ENCODE measurements around the gene HOXC12. TPM values are rescaled to one million over a fixed set of nuclear protein-coding genes. Genes with fewer than 3 reads are reported as not detected.
A peak's percentile ranks its signal among the peaks of the same experiment; 100 is the strongest.

The HOXC12 gene
- total and polyA plus RNA-seq, 2 of the 8 experiments (the other 6 are each of a cell fraction or from before 2014, with no cell fraction given): not detected

- CTCF ChIA-PET (ENCODE audit: partially characterized antibody): interaction anchor here (0.6 to 11.3 kb wide), 13 partner anchors 10 to 210 kb away, joined by 3 to 154 read pairs (median 6); partner anchors contain the start of genes HOXC10, HOXC5 and HOXC8
- H3K4me3 ChIP-seq (ENCODE audit: extremely low read depth in 1 of 4, insufficient read depth in 2 of 4, low read depth in 3 of 4, low read length in 4 of 4): no peak overlapping the region
- TF ChIP-seq CBX8 (IDR thresholded peaks at IDR 0.05; ENCODE audit: borderline replicate concordance, low read depth, low read length): 0 out of 2 replicates have a peak, but pooled peaks have one; percentile 24
- no peak for TF ChIP-seq ATF2 (IDR thresholded peaks at IDR 0.05; ENCODE audit: low read length)
- TF ChIP-seq KDM1A (IDR thresholded peaks at IDR 0.05; ENCODE audit: borderline replicate concordance, low read length): no peak
- TF ChIP-seq POU5F1 (IDR thresholded peaks at IDR 0.05; ENCODE audit: low read depth, low read length): no peak
- no peak for TF ChIP-seq PHF8 (conservative IDR thresholded peaks at IDR 0.05; ENCODE audit: low read depth, low read length)
- no peak for TF ChIP-seq YY1 (IDR thresholded peaks at IDR 0.05; ENCODE audit: low read depth, low read length)
- TF ChIP-seq MAFK (IDR thresholded peaks at IDR 0.05; ENCODE audit: low read depth, low read length): no peak
- TF ChIP-seq EZH2 (IDR thresholded peaks at IDR 0.05; ENCODE audit: low read depth, low read length, severe bottlenecking): peak; percentile 54
- peak; percentile 92 for TF ChIP-seq RNF2 (IDR thresholded peaks at IDR 0.05; ENCODE audit: borderline replicate concordance, low read depth, low read length, missing control alignments, poor library complexity, severe bottlenecking)
Measured at GRCh38 chr12:53998110-53998899, 43.6 kb downstream of the HOXC12 start.

More at GRCh38 chr12:53998110-53998899, 43.6 kb downstream of the HOXC12 start:
- Histone ChIP-seq H4K8ac (ENCODE audit: extremely low read depth, insufficient read depth, low read length) (no peak overlapping the region), H3K14ac (ENCODE audit: insufficient read length) (no peak overlapping the region), H2BK5ac (ENCODE audit: low read depth, low read length) (no peak overlapping the region), H3K18ac (ENCODE audit: extremely low read depth, low read length) (no peak overlapping the region), H4K91ac (replicated peaks; ENCODE audit: insufficient read length, low read length) (no peak overlapping the region), H3K79me1 (ENCODE audit: low read depth, low read length) (no peaks in the 10 kb centered on the region), H2BK20ac (ENCODE audit: low read length) (no peak overlapping the region), H3K27me3 (replicated peaks in 1 of 4; ENCODE audit: control insufficient read depth in 3 of 4, extremely low read depth in 1 of 4, insufficient read depth in 3 of 4, low read length in 3 of 4) (peaks cover 98 to 100% (median 100%) of the 10 kb centered on the region in 4 experiments), H2BK15ac (ENCODE audit: low read length) (no peak overlapping the region), H3K56ac (replicated peaks; ENCODE audit: insufficient read length, low read depth, low read length) (no peak overlapping the region), H3K79me2 (ENCODE audit: control insufficient read depth in 1 of 2, insufficient read depth in 2 of 2, low read length in 2 of 2) (no peaks in the 10 kb centered on the region), H2AK5ac (ENCODE audit: low read depth, low read length) (no peak overlapping the region), H3K4me2 (ENCODE audit: insufficient read depth in 1 of 2, low read depth in 2 of 2, low read length in 2 of 2) (no peak overlapping the region), H4K5ac (ENCODE audit: insufficient read length, low read depth, low read length) (no peak overlapping the region), H2BK120ac (replicated peaks; ENCODE audit: low read depth, low read length) (no peak overlapping the region), H4K20me1 (replicated peaks in 1 of 2; ENCODE audit: control insufficient read depth in 1 of 2, insufficient read depth in 2 of 2, low read length in 2 of 2) (peaks cover 22 to 23% of the 10 kb centered on the region in 2 experiments), H3K9me3 (ENCODE audit: insufficient read depth in 2 of 2, low read depth in 1 of 2, low read length in 1 of 2) (peaks cover 0 to 4% of the 10 kb centered on the region in 2 experiments; a peak in 1 of 4 replicates), H3K4me1 (replicated peaks in 1 of 4; ENCODE audit: control insufficient read depth in 3 of 4, insufficient read depth in 4 of 4, low read length in 3 of 4) (peaks cover 0 to 17% (median 8%) of the 10 kb centered on the region in 4 experiments; a peak in 5 of 7 replicates), H3K23me2 (ENCODE audit: low read depth, low read length) (peaks cover 4% of the 10 kb centered on the region; the same call in 1 of the 2 replicates), H3K23ac (ENCODE audit: insufficient read length) (no peak overlapping the region), H2AFZ (ENCODE audit: low read length) (no peak overlapping the region), H3K27ac (ENCODE audit: low read depth, low read length) (no peak overlapping the region), H3K9ac (replicated peaks in 1 of 4; ENCODE audit: extremely low read depth in 1 of 4, low read depth in 3 of 4, low read length in 3 of 4) (no peak overlapping the region), H2BK12ac (ENCODE audit: low read depth, low read length) (no peak overlapping the region), H3K4ac (replicated peaks; ENCODE audit: insufficient read length, low read depth, low read length) (no peak overlapping the region), H3K36me3 (ENCODE audit: control insufficient read depth in 2 of 4, insufficient read depth in 4 of 4, low read length in 3 of 4) (peaks cover 0 to 20% (median 0%) of the 10 kb centered on the region in 4 experiments; a peak in 1 of 8 replicates)
- no peak for FAIRE-seq
- DNase-seq (ENCODE audit: low read depth in 1 of 2, low spot score in 2 of 2): no peak
- POLR2A ChIA-PET (ENCODE audit: partially characterized antibody): interaction anchor here (1.2 kb wide), 2 partner anchors 10 to 218 kb away, joined by 3 read pairs; no protein-coding TSS in a partner anchor
- WGBS, 2 experiments (ENCODE audit: extremely low coverage in 1 of 2, insufficient coverage in 1 of 2, insufficient read length in 1 of 2, insufficient replicate concordance in 2 of 2, low coverage in 1 of 2, low lambda C conversion rate in 2 of 2, missing lambda C conversion rate in 1 of 2): 26% methylated on average over 8 of the region's 11 CpGs; no CpG with 5 or more reads in 1 of the 2 experiments

Data from H1 (cell line).